ENCODE data around the gene UTP14C. TPM values are rescaled to one million over a fixed set of nuclear protein-coding genes. Genes with fewer than 3 reads are reported as not detected.

Gene UTP14C
- total and polyA plus RNA-seq, 2 donors (not counting 1 experiment from before 2014, with no cell fraction given) = 14.5 to 20.5 TPM

GRCh38 chr13:51997186-51997585 is 27.3 kb upstream of the UTP14C start:
- H3K79me2 ChIP-seq (ENCODE audit: control insufficient read depth, insufficient read depth, low read length) = no peaks in the 10 kb centered on the region

GRCh38 chr13:51997641-51998330 is 26.7 kb upstream of the UTP14C start:
- H3K4me2 ChIP-seq (ENCODE audit: extremely low read depth, insufficient read depth, low read length) = no peak overlapping the region
- no peak overlapping the region for H2AFZ ChIP-seq (ENCODE audit: low read length)
- H3K79me2 ChIP-seq (ENCODE audit: control insufficient read depth, insufficient read depth, low read length) = no peaks in the 10 kb centered on the region
- no peaks in the 10 kb centered on the region for H3K36me3 ChIP-seq (ENCODE audit: control insufficient read depth, insufficient read depth, low read length)
- no peaks in the 10 kb centered on the region for H3K4me1 ChIP-seq (ENCODE audit: control insufficient read depth, extremely low read depth, insufficient read depth, low read length)
- no peak for DNase-seq (ENCODE audit: low read depth in 2 of 2)
- H3K4me3 ChIP-seq (replicated peaks in 1 of 4; ENCODE audit: control extremely low read depth in 1 of 4, insufficient read depth in 1 of 4, low read depth in 3 of 4, low read length in 4 of 4) = no peak overlapping the region
- no peak overlapping the region for H3K9ac ChIP-seq (ENCODE audit: insufficient read depth, low read length)
- H3K9me3 ChIP-seq (ENCODE audit: control insufficient read depth, insufficient read depth, low read depth, low read length) = no peaks in the 10 kb centered on the region
- H4K20me1 ChIP-seq (ENCODE audit: control insufficient read depth, extremely low read depth, insufficient read depth, low read length) = no peaks in the 10 kb centered on the region
- no peak overlapping the region for H3K27ac ChIP-seq (ENCODE audit: insufficient read depth, low read length)
- TF ChIP-seq EZH2 (IDR thresholded peaks at IDR 0.05; ENCODE audit: low read length, missing control alignments) (no peak), CTCF (conservative IDR thresholded peaks at IDR 0.05 in 1 of 2, IDR thresholded peaks at IDR 0.05 in 1 of 2; ENCODE audit: low read depth in 1 of 2, low read length in 2 of 2) (no peak)
- H3K27me3 ChIP-seq (ENCODE audit: control insufficient read depth, insufficient read depth, low read length) = peaks cover 28% of the 10 kb centered on the region

More at GRCh38 chr13:51997186-51997585, 27.3 kb upstream of the UTP14C start:
- TF ChIP-seq EZH2 (IDR thresholded peaks at IDR 0.05; ENCODE audit: low read length, missing control alignments) (no peak), CTCF (conservative IDR thresholded peaks at IDR 0.05 in 1 of 2, IDR thresholded peaks at IDR 0.05 in 1 of 2; ENCODE audit: low read depth in 1 of 2, low read length in 2 of 2) (no peak)
- no peaks in the 10 kb centered on the region for H3K4me1 ChIP-seq (ENCODE audit: control insufficient read depth, extremely low read depth, insufficient read depth, low read length)
- no peak overlapping the region for H3K4me2 ChIP-seq (ENCODE audit: extremely low read depth, insufficient read depth, low read length)
- H3K36me3 ChIP-seq (ENCODE audit: control insufficient read depth, insufficient read depth, low read length) = no peaks in the 10 kb centered on the region
- no peak overlapping the region for H2AFZ ChIP-seq (ENCODE audit: low read length)
- no peak overlapping the region for H3K4me3 ChIP-seq (replicated peaks in 1 of 4; ENCODE audit: control extremely low read depth in 1 of 4, insufficient read depth in 1 of 4, low read depth in 3 of 4, low read length in 4 of 4)
- no peaks in the 10 kb centered on the region for H4K20me1 ChIP-seq (ENCODE audit: control insufficient read depth, extremely low read depth, insufficient read depth, low read length)
- H3K9ac ChIP-seq (ENCODE audit: insufficient read depth, low read length) = no peak overlapping the region
- H3K9me3 ChIP-seq (ENCODE audit: control insufficient read depth, insufficient read depth, low read depth, low read length) = no peaks in the 10 kb centered on the region
- DNase-seq (ENCODE audit: low read depth in 2 of 2) = no peak
- H3K27me3 ChIP-seq (ENCODE audit: control insufficient read depth, insufficient read depth, low read length) = peaks cover 28% of the 10 kb centered on the region
- no peak overlapping the region for H3K27ac ChIP-seq (ENCODE audit: insufficient read depth, low read length)

GRCh38 chr13:51998723-51999509 is 25.6 kb upstream of the UTP14C start:
- Histone ChIP-seq H3K9me3 (ENCODE audit: control insufficient read depth, insufficient read depth, low read depth, low read length) (no peaks in the 10 kb centered on the region), H3K4me2 (ENCODE audit: extremely low read depth, insufficient read depth, low read length) (no peak overlapping the region), H3K4me3 (replicated peaks in 1 of 4; ENCODE audit: control extremely low read depth in 1 of 4, insufficient read depth in 1 of 4, low read depth in 3 of 4, low read length in 4 of 4) (no peak overlapping the region), H3K27ac (ENCODE audit: insufficient read depth, low read length) (no peak overlapping the region), H3K36me3 (ENCODE audit: control insufficient read depth, insufficient read depth, low read length) (no peaks in the 10 kb centered on the region), H3K27me3 (ENCODE audit: control insufficient read depth, insufficient read depth, low read length) (peaks cover 28% of the 10 kb centered on the region), H3K4me1 (ENCODE audit: control insufficient read depth, extremely low read depth, insufficient read depth, low read length) (no peaks in the 10 kb centered on the region), H3K79me2 (ENCODE audit: control insufficient read depth, insufficient read depth, low read length) (no peaks in the 10 kb centered on the region), H4K20me1 (ENCODE audit: control insufficient read depth, extremely low read depth, insufficient read depth, low read length) (no peaks in the 10 kb centered on the region), H2AFZ (ENCODE audit: low read length) (no peak overlapping the region), H3K9ac (ENCODE audit: insufficient read depth, low read length) (no peak overlapping the region)
- DNase-seq (ENCODE audit: low read depth in 2 of 2) = no peak
- no peak for TF ChIP-seq EZH2 (IDR thresholded peaks at IDR 0.05; ENCODE audit: low read length, missing control alignments)
- no peak for TF ChIP-seq CTCF (conservative IDR thresholded peaks at IDR 0.05 in 1 of 2, IDR thresholded peaks at IDR 0.05 in 1 of 2; ENCODE audit: low read depth in 1 of 2, low read length in 2 of 2)

Measured in fibroblast of lung (primary cell).